Measurements from ENCODE around the gene PLAC8. TPM values are rescaled to one million over a fixed set of nuclear protein-coding genes. Genes with fewer than 3 reads are reported as not detected.
"Not testable (repeated sequence)": the region's sequence is repeated elsewhere in the genome, so short reads cannot be mapped to it uniquely, and the experiment has no call there.

PLAC8 gene
- total RNA-seq, 6 experiments from 2014 or later: 6.0 to 18.9 (median 11.8) TPM

DNA sequence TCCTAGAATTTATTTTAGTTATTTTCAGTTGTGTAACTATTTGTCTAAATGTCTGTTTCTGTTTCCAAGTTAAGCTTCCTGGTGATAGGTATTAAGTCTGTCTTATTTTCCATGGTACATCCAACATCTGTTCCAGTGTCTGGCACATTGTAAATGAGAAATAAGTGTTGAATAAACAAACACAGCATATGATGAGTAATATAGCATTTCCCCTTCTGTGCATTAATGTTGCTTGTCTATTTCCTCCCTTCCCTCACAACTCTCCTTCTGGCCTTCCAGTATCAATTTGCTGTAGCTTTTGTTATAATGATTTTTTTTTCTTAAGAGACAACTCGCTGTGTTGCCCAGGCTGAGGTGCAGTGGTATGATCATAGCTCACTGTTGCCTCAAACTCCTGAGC lies 43.4 kb downstream of the PLAC8 start:
- Histone ChIP-seq H3K27me3 (no peaks in the 10 kb centered on the region), H3K4me1 (no peaks in the 10 kb centered on the region), H3K36me3 (peaks cover 0 to 34% (median 12%) of the 10 kb centered on the region in 4 donors), H3K27ac (no peak overlapping the region), H3K4me3 (no peak overlapping the region), H3K9me3 (no peaks in the 10 kb centered on the region)
- ATAC-seq (no peak), DNase-seq (no peak)
- WGBS (ENCODE audit: insufficient coverage, low coverage, low lambda C conversion rate, missing lambda C conversion rate): 100% methylated on average over 1 of the region's 1 CpG
- TF ChIP-seq, protein P1, sequence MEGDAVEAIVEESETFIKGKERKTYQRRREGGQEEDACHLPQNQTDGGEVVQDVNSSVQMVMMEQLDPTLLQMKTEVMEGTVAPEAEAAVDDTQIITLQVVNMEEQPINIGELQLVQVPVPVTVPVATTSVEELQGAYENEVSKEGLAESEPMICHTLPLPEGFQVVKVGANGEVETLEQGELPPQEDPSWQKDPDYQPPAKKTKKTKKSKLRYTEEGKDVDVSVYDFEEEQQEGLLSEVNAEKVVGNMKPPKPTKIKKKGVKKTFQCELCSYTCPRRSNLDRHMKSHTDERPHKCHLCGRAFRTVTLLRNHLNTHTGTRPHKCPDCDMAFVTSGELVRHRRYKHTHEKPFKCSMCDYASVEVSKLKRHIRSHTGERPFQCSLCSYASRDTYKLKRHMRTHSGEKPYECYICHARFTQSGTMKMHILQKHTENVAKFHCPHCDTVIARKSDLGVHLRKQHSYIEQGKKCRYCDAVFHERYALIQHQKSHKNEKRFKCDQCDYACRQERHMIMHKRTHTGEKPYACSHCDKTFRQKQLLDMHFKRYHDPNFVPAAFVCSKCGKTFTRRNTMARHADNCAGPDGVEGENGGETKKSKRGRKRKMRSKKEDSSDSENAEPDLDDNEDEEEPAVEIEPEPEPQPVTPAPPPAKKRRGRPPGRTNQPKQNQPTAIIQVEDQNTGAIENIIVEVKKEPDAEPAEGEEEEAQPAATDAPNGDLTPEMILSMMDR (IDR thresholded peaks at IDR 0.05): no peak
- TF ChIP-seq POLR2A (IDR thresholded peaks at IDR 0.05): no peak
- intact Hi-C loops (cut with DNase I): no loop called here

DNA sequence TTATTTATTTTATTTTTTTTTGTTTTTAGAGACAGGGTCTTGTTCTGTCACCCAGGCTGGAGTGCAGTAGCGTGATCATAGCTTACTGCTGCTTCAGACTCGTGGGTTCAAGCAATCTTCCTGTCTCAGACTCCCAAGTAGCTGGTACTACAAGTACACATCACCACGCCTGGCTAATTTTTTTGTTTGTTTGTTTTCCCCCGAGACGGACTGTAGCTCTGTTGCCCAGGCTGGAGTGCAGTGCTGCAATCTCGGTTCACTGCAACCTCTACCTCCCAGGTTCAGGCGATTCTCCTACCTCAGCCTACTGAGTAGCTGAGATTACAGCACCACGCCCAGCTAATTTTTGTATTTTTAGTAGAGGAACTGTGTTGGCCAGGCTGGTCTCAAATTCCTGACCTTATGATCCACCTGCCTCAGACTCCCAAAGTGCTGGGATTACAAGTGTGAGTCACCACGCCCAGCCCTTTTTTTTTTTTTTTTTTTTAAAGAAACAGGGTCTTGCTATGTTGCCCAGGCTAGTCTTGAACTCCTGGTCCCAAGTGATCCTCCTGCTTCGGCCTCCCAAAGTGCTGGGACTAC lies 47.4 kb downstream of the PLAC8 start:
- Histone ChIP-seq H3K9me3 (no peaks in the 10 kb centered on the region), H3K27ac (no peak overlapping the region), H3K27me3 (no peaks in the 10 kb centered on the region), H3K4me1 (no peaks in the 10 kb centered on the region), H3K36me3 (peaks cover 0 to 42% (median 11%) of the 10 kb centered on the region in 4 donors), H3K4me3 (no peak overlapping the region)
- intact Hi-C loops (cut with DNase I): no loop called here
- no peak for DNase-seq
- no peak for ATAC-seq
- 94% methylated on average over 8 of the region's 10 CpGs for WGBS (ENCODE audit: insufficient coverage, low coverage, low lambda C conversion rate, missing lambda C conversion rate)
- TF ChIP-seq, protein P1 (IDR thresholded peaks at IDR 0.05): no peak
- TF ChIP-seq POLR2A (IDR thresholded peaks at IDR 0.05): no peak

DNA sequence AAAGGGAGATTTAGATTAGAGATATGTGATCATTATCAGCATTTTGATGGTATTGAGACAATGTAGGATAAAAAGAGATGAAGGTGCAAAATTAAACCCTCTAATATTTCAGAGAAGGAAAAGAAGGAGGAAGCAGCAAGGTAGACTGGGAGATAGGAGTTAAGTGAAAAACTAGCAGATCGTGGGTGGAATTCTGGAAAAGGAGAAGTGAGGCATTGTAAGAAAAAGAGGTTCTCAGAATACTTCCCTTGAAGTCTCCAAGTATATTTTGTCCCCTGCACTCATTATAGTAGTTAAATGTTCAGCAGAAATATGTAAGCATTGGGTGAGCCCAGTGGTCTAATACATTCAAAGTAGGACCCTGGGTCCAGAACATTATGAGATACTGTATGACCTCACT lies 49.3 kb downstream of the PLAC8 start:
- H3K4me1 ChIP-seq: no peaks in the 10 kb centered on the region
- peaks cover 0 to 47% (median 11%) of the 10 kb centered on the region in 4 donors for H3K36me3 ChIP-seq
- no peak overlapping the region for H3K4me3 ChIP-seq
- TF ChIP-seq, protein P1 (IDR thresholded peaks at IDR 0.05): no peak
- TF ChIP-seq POLR2A (IDR thresholded peaks at IDR 0.05): no peak
- no peak for ATAC-seq
- intact Hi-C loops (cut with DNase I): no loop called here
- no peaks in the 10 kb centered on the region for H3K27me3 ChIP-seq
- 57% methylated on average over 1 of the region's 1 CpG for WGBS (ENCODE audit: insufficient coverage, low coverage, low lambda C conversion rate, missing lambda C conversion rate)
- no peak overlapping the region for H3K27ac ChIP-seq
- H3K9me3 ChIP-seq: no peaks in the 10 kb centered on the region
- no peak for DNase-seq

DNA sequence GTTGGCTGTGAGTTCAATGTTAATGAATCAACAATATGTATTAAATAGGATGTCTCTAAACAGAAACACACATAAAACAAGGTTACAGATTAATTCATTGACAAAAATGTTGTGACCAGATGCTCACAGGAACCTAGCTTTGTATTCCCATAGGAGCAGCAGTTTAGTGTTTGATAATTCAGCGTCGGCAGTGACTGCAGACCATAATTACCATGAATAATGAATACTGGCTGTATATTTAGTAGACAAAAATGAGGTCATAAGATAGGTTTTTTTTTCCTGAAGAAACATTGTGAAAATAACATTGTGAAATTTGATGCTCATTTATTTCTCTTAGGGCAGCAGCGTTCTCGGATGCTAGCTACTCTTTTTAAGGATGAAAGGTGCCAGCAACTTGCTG lies 51.8 kb downstream of the PLAC8 start:
- no peaks in the 10 kb centered on the region for H3K9me3 ChIP-seq
- no peak overlapping the region for H3K27ac ChIP-seq
- TF ChIP-seq, protein P1 (IDR thresholded peaks at IDR 0.05): no peak
- no peak for TF ChIP-seq POLR2A (IDR thresholded peaks at IDR 0.05)
- 98% methylated on average over 4 of the region's 4 CpGs for WGBS (ENCODE audit: insufficient coverage, low coverage, low lambda C conversion rate, missing lambda C conversion rate)
- peaks cover 0 to 39% (median 10%) of the 10 kb centered on the region in 4 donors for H3K36me3 ChIP-seq
- H3K4me3 ChIP-seq: no peak overlapping the region
- no peaks in the 10 kb centered on the region for H3K27me3 ChIP-seq
- intact Hi-C loops (cut with DNase I): no loop called here
- DNase-seq: no peak
- no peaks in the 10 kb centered on the region for H3K4me1 ChIP-seq
- ATAC-seq: no peak

DNA sequence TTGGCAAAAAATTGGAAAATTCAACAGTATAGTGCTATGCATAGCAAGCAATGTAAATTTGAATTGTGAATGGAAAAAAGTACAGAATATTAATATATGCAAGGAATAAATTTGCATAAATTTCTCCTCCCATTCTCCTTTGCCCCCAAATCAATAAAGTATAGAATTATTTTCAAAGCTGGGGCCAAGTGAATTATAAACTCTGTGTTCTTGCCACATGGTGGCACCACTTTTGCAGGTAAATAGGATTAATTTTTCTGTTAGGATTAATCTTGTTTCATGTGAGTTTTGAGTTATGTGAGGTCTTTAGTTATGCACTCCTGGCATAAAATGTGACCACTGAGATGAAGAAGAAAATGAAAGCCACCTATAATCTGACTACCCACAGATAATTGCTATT lies 59.6 kb downstream of the PLAC8 start:
- H3K4me1 ChIP-seq: no peaks in the 10 kb centered on the region
- intact Hi-C loops (cut with DNase I): no loop called here
- no peak for ATAC-seq
- H3K4me3 ChIP-seq: no peak overlapping the region
- peaks cover 0 to 32% (median 5%) of the 10 kb centered on the region in 4 donors for H3K36me3 ChIP-seq
- no peak for DNase-seq
- no peak overlapping the region for H3K27ac ChIP-seq
- no peaks in the 10 kb centered on the region for H3K27me3 ChIP-seq
- H3K9me3 ChIP-seq: no peaks in the 10 kb centered on the region
- no peak for TF ChIP-seq POLR2A (IDR thresholded peaks at IDR 0.05)
- TF ChIP-seq, protein P1 (IDR thresholded peaks at IDR 0.05): peak; percentile 13 to 31 (median 26)

DNA sequence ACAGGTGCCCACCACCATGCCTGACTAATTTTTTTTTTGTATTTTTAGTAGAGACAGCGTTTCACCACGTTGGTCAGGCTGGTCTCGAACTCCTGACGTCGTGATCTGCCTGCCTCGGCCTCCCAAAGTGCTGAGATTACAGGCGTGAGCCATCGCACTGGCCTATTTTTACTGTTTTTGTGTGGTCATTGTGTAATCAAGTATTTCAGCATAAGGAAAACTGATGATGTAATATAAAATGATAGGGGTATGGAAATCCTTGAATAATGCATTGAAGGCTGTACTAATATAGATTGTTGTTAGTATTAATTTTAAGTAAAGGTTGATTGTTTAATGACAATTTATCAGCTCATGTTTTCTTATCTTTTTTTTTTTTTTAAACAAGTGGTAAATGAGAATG lies 65.7 kb downstream of the PLAC8 start:
- WGBS (ENCODE audit: insufficient coverage, low coverage, low lambda C conversion rate, missing lambda C conversion rate): 79% methylated on average over 8 of the region's 8 CpGs

More for the DNA sequence above, 65.7 kb downstream of the PLAC8 start:
- ATAC-seq; DNase-seq; H3K4me1 ChIP-seq; H3K27me3 ChIP-seq; H3K27ac ChIP-seq; intact Hi-C loops (cut with DNase I); H3K4me3 ChIP-seq; H3K9me3 ChIP-seq: not testable (repeated sequence)
- H3K36me3 ChIP-seq: peaks cover 0 to 22% (median 1%) of the 10 kb centered on the region in 4 donors

Data from right lobe of liver (tissue), 6 donors.